GM19351 (cell line): ENCODE measurements around the gene GPC4.

Experiments used
- ATAC-seq: cut with Tn5 transposase; IDR thresholded peaks from one replicate; pipeline ENCODE4 v1.9.1; 2021; ENCODE audit warnings: mild to moderate bottlenecking, moderate library complexity; ENCODE audit not compliant: unreplicated experiment

GPC4 gene

GRCh38 chrX:133412246-133412645 is 3.0 kb downstream of the GPC4 start:
- no peak for ATAC-seq

GRCh38 chrX:133410550-133410949 is 4.7 kb downstream of the GPC4 start:
- no peak for ATAC-seq

- ATAC-seq: no peak
Observed at GRCh38 chrX:133405498-133406185, 9.6 kb downstream of the GPC4 start.

GRCh38 chrX:133403984-133404383 is 11.3 kb downstream of the GPC4 start:
- ATAC-seq: no peak

- ATAC-seq: no peak
Observed at GRCh38 chrX:133402830-133403625, 12.3 kb downstream of the GPC4 start.

- ATAC-seq: no peak
Observed at GRCh38 chrX:133402042-133402453, 13.2 kb downstream of the GPC4 start.

GRCh38 chrX:133401536-133401935 is 13.8 kb downstream of the GPC4 start:
- no peak for ATAC-seq

- no peak for ATAC-seq
Observed at GRCh38 chrX:133399411-133399810, 15.9 kb downstream of the GPC4 start.

- no peak for ATAC-seq
Observed at GRCh38 chrX:133394765-133395164, 20.5 kb downstream of the GPC4 start.

- ATAC-seq: no peak
Observed at GRCh38 chrX:133392671-133393070, 22.6 kb downstream of the GPC4 start.

GRCh38 chrX:133391111-133391510 is 24.2 kb downstream of the GPC4 start:
- no peak for ATAC-seq

- ATAC-seq: no peak
Observed at GRCh38 chrX:133390676-133391075, 24.6 kb downstream of the GPC4 start.

- ATAC-seq: no peak
Observed at GRCh38 chrX:133389975-133390374, 25.3 kb downstream of the GPC4 start.

- ATAC-seq: no peak
Observed at GRCh38 chrX:133384454-133384853, 30.8 kb downstream of the GPC4 start.

GRCh38 chrX:133380711-133381619 is 34.3 kb downstream of the GPC4 start:
- no peak for ATAC-seq

GRCh38 chrX:133376422-133376821 is 38.9 kb downstream of the GPC4 start:
- no peak for ATAC-seq

GRCh38 chrX:133375615-133376340 is 39.5 kb downstream of the GPC4 start:
- ATAC-seq: no peak

- ATAC-seq: no peak
Observed at GRCh38 chrX:133374874-133375387, 40.4 kb downstream of the GPC4 start.

GRCh38 chrX:133373386-133374079 is 41.8 kb downstream of the GPC4 start:
- no peak for ATAC-seq
